ENCODE data around the gene PLTP.
"Not testable (repeated sequence)": the region's sequence is repeated elsewhere in the genome, so short reads cannot be mapped to it uniquely, and the experiment has no call there.

PLTP gene, protein sequence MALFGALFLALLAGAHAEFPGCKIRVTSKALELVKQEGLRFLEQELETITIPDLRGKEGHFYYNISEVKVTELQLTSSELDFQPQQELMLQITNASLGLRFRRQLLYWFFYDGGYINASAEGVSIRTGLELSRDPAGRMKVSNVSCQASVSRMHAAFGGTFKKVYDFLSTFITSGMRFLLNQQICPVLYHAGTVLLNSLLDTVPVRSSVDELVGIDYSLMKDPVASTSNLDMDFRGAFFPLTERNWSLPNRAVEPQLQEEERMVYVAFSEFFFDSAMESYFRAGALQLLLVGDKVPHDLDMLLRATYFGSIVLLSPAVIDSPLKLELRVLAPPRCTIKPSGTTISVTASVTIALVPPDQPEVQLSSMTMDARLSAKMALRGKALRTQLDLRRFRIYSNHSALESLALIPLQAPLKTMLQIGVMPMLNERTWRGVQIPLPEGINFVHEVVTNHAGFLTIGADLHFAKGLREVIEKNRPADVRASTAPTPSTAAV

DNA sequence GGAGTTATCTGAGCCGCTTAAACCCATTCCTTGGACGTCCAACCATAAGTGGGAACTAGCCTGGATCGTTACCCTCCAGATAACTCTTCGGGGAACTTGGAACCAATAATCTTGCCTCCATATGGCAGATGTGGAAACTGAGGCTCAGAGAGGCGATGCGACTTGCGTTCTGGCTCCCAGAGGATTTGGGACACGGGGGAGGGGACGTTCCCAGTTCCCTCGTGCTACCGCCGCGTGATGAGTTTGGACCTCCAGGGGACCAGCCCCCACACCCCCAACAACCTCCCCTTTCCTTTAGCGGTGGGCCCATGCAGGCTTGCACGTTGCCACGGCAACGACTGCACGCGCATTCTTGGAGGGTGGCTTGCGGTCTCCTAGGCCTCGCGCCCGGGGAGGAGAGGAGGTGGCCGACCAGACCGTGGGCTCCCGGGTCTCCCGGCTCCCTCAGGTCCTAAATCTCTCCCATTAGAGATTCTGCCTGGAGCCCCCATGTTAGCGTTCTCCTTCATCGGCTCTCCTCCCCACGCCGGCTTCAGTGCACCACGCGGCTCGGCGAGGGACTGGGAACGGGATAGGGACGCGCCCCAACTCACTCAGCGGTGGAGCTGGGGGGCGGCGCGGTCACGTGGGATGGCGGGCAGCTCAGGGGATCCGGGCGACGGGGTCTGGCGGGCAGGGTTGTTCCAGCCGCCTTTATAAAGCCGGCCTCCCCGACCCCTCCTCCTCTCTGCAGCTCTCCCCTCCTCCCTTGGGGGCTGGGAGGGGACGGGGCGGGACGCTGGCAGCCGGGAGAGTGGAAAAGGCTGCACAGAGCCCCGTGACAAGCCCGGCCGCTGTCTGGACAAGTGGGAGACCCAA lies at the start of gene PLTP:
PLTP (minus strand) TSS at position 670 of the 858 bp plus-strand sequence. CDS start 703 bp downstream, outside the sequence.
- TF ChIP-seq, protein P1, sequence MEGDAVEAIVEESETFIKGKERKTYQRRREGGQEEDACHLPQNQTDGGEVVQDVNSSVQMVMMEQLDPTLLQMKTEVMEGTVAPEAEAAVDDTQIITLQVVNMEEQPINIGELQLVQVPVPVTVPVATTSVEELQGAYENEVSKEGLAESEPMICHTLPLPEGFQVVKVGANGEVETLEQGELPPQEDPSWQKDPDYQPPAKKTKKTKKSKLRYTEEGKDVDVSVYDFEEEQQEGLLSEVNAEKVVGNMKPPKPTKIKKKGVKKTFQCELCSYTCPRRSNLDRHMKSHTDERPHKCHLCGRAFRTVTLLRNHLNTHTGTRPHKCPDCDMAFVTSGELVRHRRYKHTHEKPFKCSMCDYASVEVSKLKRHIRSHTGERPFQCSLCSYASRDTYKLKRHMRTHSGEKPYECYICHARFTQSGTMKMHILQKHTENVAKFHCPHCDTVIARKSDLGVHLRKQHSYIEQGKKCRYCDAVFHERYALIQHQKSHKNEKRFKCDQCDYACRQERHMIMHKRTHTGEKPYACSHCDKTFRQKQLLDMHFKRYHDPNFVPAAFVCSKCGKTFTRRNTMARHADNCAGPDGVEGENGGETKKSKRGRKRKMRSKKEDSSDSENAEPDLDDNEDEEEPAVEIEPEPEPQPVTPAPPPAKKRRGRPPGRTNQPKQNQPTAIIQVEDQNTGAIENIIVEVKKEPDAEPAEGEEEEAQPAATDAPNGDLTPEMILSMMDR (IDR thresholded peaks at IDR 0.05; ENCODE audit: low read depth, low read length) = no peak
- H3K4me3 ChIP-seq (ENCODE audit: low read depth, low read length) = peak within 1 kb of the TSS; percentile 49

DNA sequence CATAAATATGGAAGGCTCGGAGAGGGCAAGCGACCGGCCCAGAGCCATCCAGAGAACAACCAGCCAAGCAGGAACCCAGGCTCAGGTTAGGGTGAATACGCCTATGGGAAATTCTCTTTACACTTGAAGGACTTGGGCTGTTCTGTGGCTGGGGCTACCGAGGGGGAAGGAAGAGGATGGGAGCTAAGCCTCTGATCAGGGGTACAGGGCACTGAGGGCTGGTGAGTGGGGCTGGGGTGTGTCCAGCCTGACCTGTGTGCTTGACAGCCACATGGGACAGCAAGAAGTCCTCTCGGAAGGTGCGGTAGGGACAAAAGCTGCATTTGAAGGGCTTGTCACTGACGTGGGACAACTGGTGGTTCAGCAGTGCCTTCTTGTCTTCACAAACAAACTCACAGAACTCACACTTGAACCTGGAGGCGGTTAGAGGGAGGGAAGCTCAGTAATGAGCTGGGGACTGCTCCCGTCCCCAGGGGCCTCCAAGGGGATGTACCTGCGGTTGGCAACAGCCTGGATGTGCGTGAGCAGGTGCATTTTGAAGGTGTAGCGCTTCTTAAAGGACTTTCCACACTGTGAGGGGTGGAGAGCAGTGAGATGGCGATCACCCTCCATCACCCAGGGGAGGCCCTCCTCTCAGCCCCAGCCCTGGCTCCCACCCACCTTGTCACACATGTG lies 48.1 kb upstream of the PLTP start:
- H3K4me3 ChIP-seq (ENCODE audit: low read depth, low read length) = no peak overlapping the region
- TF ChIP-seq, protein P1 (IDR thresholded peaks at IDR 0.05; ENCODE audit: low read depth, low read length) = no peak

DNA sequence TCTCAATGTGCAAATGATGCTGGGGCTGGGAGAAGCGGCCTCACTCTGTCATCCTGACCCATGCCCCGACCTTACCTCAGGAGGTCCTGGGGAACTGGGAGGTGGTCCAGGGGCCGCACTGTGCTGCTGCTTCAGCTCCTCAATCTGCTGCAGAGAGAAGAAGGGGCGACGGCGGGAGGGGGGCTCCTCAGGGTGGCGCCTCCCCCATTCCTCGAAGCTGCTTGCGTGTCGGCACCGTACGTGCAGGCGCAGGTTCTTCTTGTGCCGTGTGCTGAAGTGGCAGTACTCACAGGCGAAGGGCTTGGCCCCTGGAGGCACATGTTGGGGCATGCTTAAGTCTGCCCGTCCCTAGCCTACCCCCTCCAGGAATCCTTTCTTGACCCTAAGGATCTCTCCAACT lies 47.2 kb upstream of the PLTP start:
- H3K4me3 ChIP-seq (ENCODE audit: low read depth, low read length) = no peak overlapping the region
- TF ChIP-seq, protein P1 (IDR thresholded peaks at IDR 0.05; ENCODE audit: low read depth, low read length) = no peak

DNA sequence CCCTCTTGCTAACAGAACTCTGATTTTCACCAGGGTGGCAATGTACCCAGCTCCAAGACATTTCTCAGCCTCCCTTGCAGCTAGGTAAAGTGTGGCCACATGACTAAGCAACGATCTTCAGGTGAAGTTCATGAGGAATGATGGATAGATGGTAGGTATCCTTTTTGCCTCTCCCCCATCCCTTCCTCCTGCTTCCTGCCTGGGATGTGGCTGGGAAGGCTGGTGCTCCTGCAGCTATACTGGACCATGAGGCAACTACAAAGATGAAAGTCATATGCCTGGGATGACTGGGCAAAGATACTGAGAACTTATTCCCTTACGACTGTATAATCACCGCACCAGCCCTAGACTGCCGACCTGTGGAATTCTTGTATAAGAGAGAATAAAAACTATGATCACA lies 46.6 kb upstream of the PLTP start:
- no peak overlapping the region for H3K4me3 ChIP-seq (ENCODE audit: low read depth, low read length)
- TF ChIP-seq, protein P1 (IDR thresholded peaks at IDR 0.05; ENCODE audit: low read depth, low read length) = no peak

DNA sequence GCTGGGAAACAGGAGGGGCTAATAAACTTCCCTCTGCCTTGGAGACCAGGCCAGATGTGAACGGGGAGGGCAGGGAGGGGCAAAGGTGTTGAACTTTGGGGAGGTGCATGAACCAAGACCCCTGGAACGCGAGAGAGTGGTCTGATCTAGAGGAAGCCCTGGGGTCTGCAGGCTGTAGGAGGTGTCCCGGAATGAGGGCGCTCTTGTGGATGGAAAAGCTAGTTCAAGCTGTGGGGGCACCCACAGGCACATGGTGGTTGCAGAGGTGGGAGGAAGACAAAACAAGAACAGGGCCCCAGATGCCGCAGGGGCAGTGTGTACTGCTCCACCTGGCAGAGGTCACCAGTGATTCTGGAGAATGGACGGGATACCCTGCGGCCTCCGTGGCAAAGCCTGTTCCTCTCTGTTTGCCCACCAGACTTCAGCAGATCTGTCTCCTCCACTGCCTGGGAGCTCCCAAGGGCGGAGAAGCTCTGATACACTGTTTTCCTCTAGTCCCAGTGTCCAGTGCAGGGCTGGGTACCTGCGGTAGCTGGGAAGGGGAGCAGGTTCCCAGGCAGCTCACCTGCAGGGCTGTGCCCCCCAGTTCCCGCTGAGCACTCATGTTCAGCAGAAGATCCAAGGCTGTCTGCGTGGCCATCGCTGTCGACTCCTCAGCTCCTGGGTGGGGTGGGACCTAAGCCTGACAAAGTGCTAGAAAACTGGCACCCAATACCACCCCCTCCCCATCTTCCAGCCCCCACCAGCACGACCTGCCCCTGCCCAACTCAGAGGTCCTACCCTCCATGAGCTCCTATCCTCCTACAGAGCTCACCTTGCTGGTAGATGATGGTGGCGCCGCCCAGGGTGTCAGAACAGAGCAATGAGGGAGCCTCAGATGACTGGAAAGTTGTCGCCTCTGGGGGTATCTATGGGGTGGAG lies 45.3 kb upstream of the PLTP start:
- TF ChIP-seq, protein P1 (IDR thresholded peaks at IDR 0.05; ENCODE audit: low read depth, low read length) = no peak

DNA sequence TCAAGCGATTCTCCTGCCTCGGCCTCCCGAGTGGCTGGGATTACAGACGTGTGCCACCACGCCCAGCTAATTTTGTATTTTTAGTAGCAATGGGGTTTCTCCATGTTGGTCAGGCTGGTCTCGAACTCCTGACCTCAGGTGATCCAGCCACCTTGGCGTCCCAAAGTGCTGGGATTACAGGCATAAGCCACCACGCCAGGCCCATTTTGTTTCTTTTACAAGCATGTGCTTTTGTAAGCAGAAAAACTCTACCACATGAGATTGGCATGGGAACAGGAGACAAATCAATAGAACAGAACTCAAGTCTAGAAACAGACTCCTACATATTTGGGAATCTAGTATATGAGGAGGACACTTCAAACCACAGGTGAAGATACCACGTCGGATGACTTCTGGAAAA lies 44.4 kb upstream of the PLTP start:
- H3K4me3 ChIP-seq (ENCODE audit: low read depth, low read length) = not testable (repeated sequence)

More for the DNA sequence above, 45.3 kb upstream of the PLTP start:
- H3K4me3 ChIP-seq (ENCODE audit: low read depth, low read length) = no peak overlapping the region
